ENCODE results near the gene TFB1M.
"Not testable (repeated sequence)": the region's sequence is repeated elsewhere in the genome, so short reads cannot be mapped to it uniquely, and the experiment has no call there.

TFB1M gene

GRCh38 chr6:155232848-155233247 lies 81.4 kb downstream of the TFB1M start:
- no peak for DNase-seq

- DNase-seq = not testable (repeated sequence)
Observed at GRCh38 chr6:155230975-155231374, 83.3 kb downstream of the TFB1M start.

- no peak for DNase-seq
Observed at GRCh38 chr6:155228546-155229166, 85.6 kb downstream of the TFB1M start.

GRCh38 chr6:155227046-155227445 lies 87.2 kb downstream of the TFB1M start:
- DNase-seq = no peak

- DNase-seq = no peak
Observed at GRCh38 chr6:155224618-155225017, 89.7 kb downstream of the TFB1M start.

GRCh38 chr6:155223646-155224451 lies 90.4 kb downstream of the TFB1M start:
- peak; percentile 62 for DNase-seq

GRCh38 chr6:155222506-155222905 lies 91.8 kb downstream of the TFB1M start:
- DNase-seq = no peak

- DNase-seq = no peak
Observed at GRCh38 chr6:155221086-155221485, 93.2 kb downstream of the TFB1M start.

- DNase-seq = no peak
Observed at GRCh38 chr6:155219858-155220301, 94.4 kb downstream of the TFB1M start.

- no peak for DNase-seq
Observed at GRCh38 chr6:155219299-155219698, 95.0 kb downstream of the TFB1M start.

GRCh38 chr6:155218711-155219110 lies 95.6 kb downstream of the TFB1M start:
- DNase-seq = not testable (repeated sequence)

- DNase-seq = no peak
Observed at GRCh38 chr6:155216312-155217046, 97.8 kb downstream of the TFB1M start.

GRCh38 chr6:155215906-155216305 lies 98.4 kb downstream of the TFB1M start:
- DNase-seq = no peak

GRCh38 chr6:155213611-155214372 lies 100.5 kb downstream of the TFB1M start:
- DNase-seq = no peak

GRCh38 chr6:155212616-155213380 lies 101.5 kb downstream of the TFB1M start:
- DNase-seq = no peak

GRCh38 chr6:155212106-155212505 lies 102.2 kb downstream of the TFB1M start:
- DNase-seq = no peak

GRCh38 chr6:155207223-155207622 lies 107.1 kb downstream of the TFB1M start:
- no peak for DNase-seq
